Muscle layer of duodenum (tissue), 2 donors: ENCODE data around the gene ARL6IP1.
"Not testable (repeated sequence)": the region's sequence is repeated elsewhere in the genome, so short reads cannot be mapped to it uniquely, and the experiment has no call there.

Experiments
- H3K27ac ChIP-seq: one replicate; pipeline ENCODE4 v1.7.0; 2013; ENCODE audit warnings: mild to moderate bottlenecking, low read length
- H3K27me3 ChIP-seq: one replicate; pipeline ENCODE4 v1.7.0; 2013; ENCODE audit warnings: low read depth, mild to moderate bottlenecking, control low read depth, low read length
- H3K36me3 ChIP-seq, 2 donors: one replicate each; pipeline ENCODE4 v1.7.0; 2013; ENCODE audit warnings: low read length in 2 of 2, control low read depth in 1 of 2, mild to moderate bottlenecking in 1 of 2; ENCODE audit not compliant: insufficient read depth in 2 of 2, control insufficient read depth in 1 of 2
- H3K4me1 ChIP-seq, 2 donors: one replicate each; pipeline ENCODE4 v1.7.0; 2013; ENCODE audit warnings: low read length in 2 of 2, mild to moderate bottlenecking in 2 of 2, control low read depth in 1 of 2, moderate library complexity in 1 of 2; ENCODE audit not compliant: insufficient read depth in 2 of 2, control insufficient read depth in 1 of 2
- H3K4me3 ChIP-seq, 2 donors: one replicate each; pipeline ENCODE4 v1.7.0; 2013; ENCODE audit warnings: low read length in 2 of 2, low read depth in 1 of 2, mild to moderate bottlenecking in 1 of 2
- H3K9me3 ChIP-seq, 2 donors: one replicate each; pipeline ENCODE4 v1.7.0; 2013; ENCODE audit warnings: low read length in 2 of 2, control low read depth in 1 of 2, mild to moderate bottlenecking in 1 of 2; ENCODE audit not compliant: control insufficient read depth in 1 of 2
- donor health status: healthy.

ARL6IP1 gene

DNA sequence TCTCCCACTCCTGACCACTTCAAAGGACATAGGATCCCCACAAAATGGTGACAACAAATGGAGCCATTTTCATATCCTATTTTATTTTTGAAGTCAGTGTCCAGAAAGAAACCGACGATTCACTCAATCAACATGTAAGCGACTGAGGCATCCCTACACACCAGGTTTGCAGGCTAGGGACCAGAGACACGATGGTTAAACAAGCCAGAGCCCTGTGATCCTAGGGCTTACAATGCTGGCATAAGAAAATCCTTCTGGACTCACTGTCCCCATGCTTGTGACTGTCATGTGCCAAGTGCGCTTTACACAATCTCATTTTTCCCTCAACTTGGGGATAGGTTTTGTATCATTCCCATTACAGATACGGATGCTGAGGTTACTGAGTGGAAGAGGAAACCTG, 20.1 kb downstream of the ARL6IP1 start:
- not testable (repeated sequence) for H3K27me3 ChIP-seq, H3K4me3 ChIP-seq, H3K9me3 ChIP-seq, H3K27ac ChIP-seq
- Histone ChIP-seq H3K4me1 (peaks cover 0 to 10% of the 10 kb centered on the region in 2 donors), H3K36me3 (peaks cover 25 to 27% of the 10 kb centered on the region in 2 donors)

GRCh38 chr16:18780460-18781026, 20.8 kb downstream of the ARL6IP1 start:
- not testable (repeated sequence) for H3K4me3 ChIP-seq, H3K4me1 ChIP-seq, H3K27ac ChIP-seq, H3K9me3 ChIP-seq, H3K27me3 ChIP-seq
- peaks cover 20 to 22% of the 10 kb centered on the region in 2 donors for H3K36me3 ChIP-seq

- H3K9me3 ChIP-seq, H3K27ac ChIP-seq, H3K36me3 ChIP-seq, H3K4me1 ChIP-seq, H3K27me3 ChIP-seq, H3K4me3 ChIP-seq: not testable (repeated sequence)
Measured at GRCh38 chr16:18777664-18778063, 23.7 kb downstream of the ARL6IP1 start.

GRCh38 chr16:18776334-18776733, 25.0 kb downstream of the ARL6IP1 start:
- H3K27ac ChIP-seq, H3K9me3 ChIP-seq, H3K4me3 ChIP-seq, H3K4me1 ChIP-seq, H3K36me3 ChIP-seq, H3K27me3 ChIP-seq: not testable (repeated sequence)

DNA sequence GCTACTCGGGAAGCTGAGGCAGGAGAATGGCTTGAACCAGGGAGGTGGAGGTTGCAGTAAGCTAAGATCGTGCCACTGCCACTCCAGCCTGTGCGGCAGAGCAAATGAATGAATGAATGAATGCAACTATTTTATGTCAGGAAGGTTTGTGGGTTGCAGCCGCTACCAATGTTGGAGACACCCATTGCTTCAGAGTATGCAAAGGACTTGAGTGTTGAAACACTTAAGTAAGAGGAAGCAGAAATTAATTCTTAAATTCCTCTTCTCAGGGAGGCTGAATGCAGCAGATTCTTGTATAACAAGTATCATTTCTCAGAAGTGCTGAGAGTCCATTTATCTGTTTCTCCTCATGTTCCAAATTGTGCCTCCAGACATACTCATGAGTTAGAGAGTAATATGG, 26.7 kb downstream of the ARL6IP1 start:
- H3K36me3 ChIP-seq, H3K4me3 ChIP-seq, H3K9me3 ChIP-seq, H3K27ac ChIP-seq, H3K27me3 ChIP-seq, H3K4me1 ChIP-seq: not testable (repeated sequence)

DNA sequence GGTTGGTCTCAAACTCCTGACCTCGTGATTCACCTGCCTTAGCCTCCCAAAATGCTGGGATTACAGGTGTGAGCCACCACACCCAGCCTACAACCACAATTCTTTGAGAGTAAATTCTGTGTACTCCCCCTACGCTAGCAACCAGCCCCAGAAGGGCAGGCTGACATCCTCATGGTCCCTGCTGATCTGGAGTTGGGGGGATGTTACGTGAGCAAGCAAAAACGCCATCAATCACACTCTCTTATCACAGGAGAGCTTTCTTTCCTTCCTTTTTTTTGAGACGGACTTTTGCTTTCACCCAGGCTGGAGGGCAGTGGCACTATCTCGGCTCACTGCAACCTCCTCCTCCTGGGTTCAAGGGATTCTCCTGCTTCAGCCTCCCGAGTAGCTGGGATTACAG, 29.2 kb downstream of the ARL6IP1 start:
- H3K36me3 ChIP-seq, H3K27ac ChIP-seq, H3K4me3 ChIP-seq, H3K4me1 ChIP-seq, H3K27me3 ChIP-seq, H3K9me3 ChIP-seq: not testable (repeated sequence)

GRCh38 chr16:18770336-18770962, 30.9 kb downstream of the ARL6IP1 start:
- H3K27ac ChIP-seq, H3K4me1 ChIP-seq, H3K36me3 ChIP-seq, H3K27me3 ChIP-seq, H3K4me3 ChIP-seq, H3K9me3 ChIP-seq: not testable (repeated sequence)

DNA sequence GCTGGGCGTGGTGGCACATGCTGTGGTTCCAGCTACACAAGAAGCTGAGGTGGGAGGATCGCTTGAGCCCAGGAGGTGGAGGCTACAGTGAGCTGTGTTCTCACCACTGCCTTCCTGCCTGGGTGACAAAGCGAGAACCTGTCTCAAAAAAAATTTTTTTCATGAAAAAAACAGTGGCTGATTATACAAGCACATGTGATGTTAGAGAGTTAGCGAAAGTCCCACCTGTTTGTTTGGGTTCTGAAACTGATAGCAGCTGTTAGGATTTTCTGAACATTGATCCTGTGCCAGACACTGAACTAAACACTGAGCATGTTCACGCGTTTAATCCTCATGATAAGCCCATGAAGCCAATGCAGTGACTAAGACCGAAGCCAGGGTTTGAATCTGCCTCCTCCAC, 34.1 kb downstream of the ARL6IP1 start:
- H3K27ac ChIP-seq, H3K4me1 ChIP-seq, H3K27me3 ChIP-seq, H3K4me3 ChIP-seq, H3K36me3 ChIP-seq, H3K9me3 ChIP-seq: not testable (repeated sequence)

GRCh38 chr16:18762713-18763112, 38.6 kb downstream of the ARL6IP1 start:
- H3K27ac ChIP-seq, H3K4me3 ChIP-seq, H3K9me3 ChIP-seq, H3K36me3 ChIP-seq, H3K27me3 ChIP-seq, H3K4me1 ChIP-seq: not testable (repeated sequence)

DNA sequence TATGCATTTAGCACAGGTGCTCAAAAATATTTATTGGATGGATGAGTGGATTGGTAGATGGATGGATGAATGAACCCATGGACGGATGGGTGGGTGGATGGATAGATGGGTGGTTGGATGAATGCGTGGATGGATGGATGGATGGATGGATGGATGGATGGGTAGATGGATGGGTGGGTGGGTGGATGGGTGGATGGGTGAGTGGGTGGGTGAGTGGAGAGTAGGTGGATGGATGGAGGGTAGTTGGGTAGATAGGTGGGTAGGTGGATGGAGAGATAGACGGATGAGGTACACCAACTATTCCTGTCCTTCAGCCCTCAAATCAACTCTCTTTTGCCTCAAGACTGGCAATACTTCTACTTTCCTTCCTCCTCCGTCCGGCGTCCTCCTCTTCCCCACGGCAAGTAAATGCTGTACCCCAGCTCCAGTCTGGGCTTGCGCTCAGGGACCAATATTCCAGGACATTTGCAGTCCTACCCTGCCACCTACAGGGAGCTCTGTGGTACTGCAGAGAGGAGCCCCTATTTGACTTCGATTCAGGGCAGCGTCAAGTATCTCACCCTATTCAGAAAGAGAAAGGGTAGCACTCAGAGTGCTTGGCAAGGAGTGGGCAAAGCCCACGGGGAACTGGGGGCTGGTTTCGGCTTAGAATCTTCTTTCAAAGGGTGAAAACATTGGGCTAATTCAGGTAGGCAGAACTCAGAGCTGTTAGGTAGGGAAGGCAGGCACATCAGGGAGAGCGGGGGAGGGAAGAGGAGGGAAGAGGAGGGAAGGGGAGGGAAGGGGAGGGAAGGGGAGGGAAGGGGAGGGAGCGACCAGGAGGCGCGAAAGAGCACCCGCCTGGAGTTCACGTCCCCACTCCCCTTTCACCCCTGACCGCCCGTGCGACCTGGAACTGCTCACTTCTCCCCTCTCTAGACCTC, 41.5 kb downstream of the ARL6IP1 start:
- H3K27ac ChIP-seq, H3K9me3 ChIP-seq, H3K4me3 ChIP-seq, H3K4me1 ChIP-seq, H3K36me3 ChIP-seq, H3K27me3 ChIP-seq: not testable (repeated sequence)

GRCh38 chr16:18757960-18758660, 43.2 kb downstream of the ARL6IP1 start:
- H3K9me3 ChIP-seq, H3K4me1 ChIP-seq, H3K27me3 ChIP-seq, H3K27ac ChIP-seq, H3K4me3 ChIP-seq, H3K36me3 ChIP-seq: not testable (repeated sequence)
